ENCODE results near the gene RND3. TPM values are rescaled to one million over a fixed set of nuclear protein-coding genes. Genes with fewer than 3 reads are reported as not detected.

Gene RND3
- total and polyA plus RNA-seq, 9 of the 15 experiments (the other 6 are each of a cell fraction or from before 2014, with no cell fraction given) = 0.22 to 0.64 (median 0.29) TPM; not detected in 4

GRCh38 chr2:150520887-150521664, 33.6 kb upstream of the RND3 start:
- FAIRE-seq (no peak), DNase-seq (ENCODE audit: extremely low read depth in 1 of 4, low spot score in 3 of 4) (no peak), ATAC-seq (no peak)
- Histone ChIP-seq H2AFZ (ENCODE audit: low read depth, low read length) (no peak overlapping the region), H3K9ac (ENCODE audit: insufficient read depth in 1 of 2, low read depth in 2 of 2, low read length in 2 of 2) (no peak overlapping the region), H3K4me3 (no peak overlapping the region), H3K9me3 (replicated peaks; ENCODE audit: control insufficient read depth, insufficient read depth, low read depth, low read length) (no peaks in the 10 kb centered on the region), H3K27me3 (ENCODE audit: control insufficient read depth in 2 of 2, insufficient read depth in 2 of 2, low read length in 2 of 2) (no peaks in the 10 kb centered on the region), H4K20me1 (replicated peaks; ENCODE audit: control insufficient read depth, insufficient read depth, low read length) (no peaks in the 10 kb centered on the region), H3K27ac (ENCODE audit: extremely low read depth, low read depth, low read length) (no peak overlapping the region), H3K36me3 (ENCODE audit: control insufficient read depth, insufficient read depth, low read length) (no peaks in the 10 kb centered on the region), H3K79me2 (ENCODE audit: control insufficient read depth, insufficient read depth, low read length) (no peaks in the 10 kb centered on the region), H3K4me1 (replicated peaks in 1 of 2; ENCODE audit: control insufficient read depth in 2 of 2, insufficient read depth in 2 of 2, low read length in 2 of 2) (no peaks in the 10 kb centered on the region), H3K9me1 (ENCODE audit: control insufficient read depth, insufficient read depth, low read length) (no peaks in the 10 kb centered on the region), H3K4me2 (ENCODE audit: insufficient read depth, low read length) (no peak overlapping the region)
- ChIA-PET POLR2A (interaction anchor here (0.6 kb wide), 1 partner anchor 725 kb away, joined by 3 read pairs; no protein-coding TSS in a partner anchor), CTCF (ENCODE audit: low intra/inter-chr PET ratio) (no interaction called here)
- WGBS (ENCODE audit: insufficient coverage, low coverage, missing lambda C conversion rate) = 2% methylated on average over 4 of the region's 4 CpGs
- no peak for TF ChIP-seq ZNF347 (CRISPR knock-in tag; IDR thresholded peaks at IDR 0.05; ENCODE audit: low read depth)
- TF ChIP-seq ZNF354B (CRISPR knock-in tag; IDR thresholded peaks at IDR 0.05) = no peak
- TF ChIP-seq PYGO2 (tag; IDR thresholded peaks at IDR 0.05) = no peak
- no peak for TF ChIP-seq SETDB1 (IDR thresholded peaks at IDR 0.05; ENCODE audit: low read length)
- TF ChIP-seq WHSC1 (IDR thresholded peaks at IDR 0.05; ENCODE audit: low read length) = no peak
- no peak for TF ChIP-seq TAF7 (tag; IDR thresholded peaks at IDR 0.05)
- TF ChIP-seq NFE2 (IDR thresholded peaks at IDR 0.05; ENCODE audit: low read depth) = no peak
- no peak for TF ChIP-seq NUFIP1 (IDR thresholded peaks at IDR 0.05; ENCODE audit: partially characterized antibody)
- TF ChIP-seq SRSF7 (optimal IDR thresholded peaks at IDR 0.05; ENCODE audit: low read depth, low read length) = no peak
- intact Hi-C loops (cut with micrococcal nuclease) = no loop called here
- in situ Hi-C loops (cut with MboI) = no loop called here
- BruUV-seq (replicated peaks) = no TSS peak
